Nucleus accumbens (tissue), 56 donors: ENCODE results near the gene RNF40.
A peak's percentile ranks its signal among the peaks of the same experiment; 100 is the strongest.
"Not testable (repeated sequence)": the region's sequence is repeated elsewhere in the genome, so short reads cannot be mapped to it uniquely, and the experiment has no call there.

Experiments
- DNase-seq, 56 donors: peaks; one replicate each; lab custom pipeline; 2025; lab: John Stamatoyannopoulos, UW

Gene RNF40

GRCh38 chr16:30805056-30805369 is 42.9 kb downstream of the RNF40 start:
- DNase-seq = peak in 2 of 56 donors; percentile 15 to 36

- DNase-seq = peak in 54 of 56 donors; percentile 43 to 89 (median 77)
These were observed 43.4 kb downstream of the RNF40 start for GRCh38 chr16:30805370-30806169.

- DNase-seq = no peak
These were observed 46.0 kb downstream of the RNF40 start for GRCh38 chr16:30808146-30808545.

- not testable (repeated sequence) for DNase-seq
These were observed 46.8 kb downstream of the RNF40 start for GRCh38 chr16:30808890-30809426.

- not testable (repeated sequence) for DNase-seq
These were observed 47.6 kb downstream of the RNF40 start for GRCh38 chr16:30809675-30810074.

GRCh38 chr16:30813821-30814189 is 51.7 kb downstream of the RNF40 start:
- DNase-seq = no peak

GRCh38 chr16:30816769-30817168 is 54.6 kb downstream of the RNF40 start:
- no peak for DNase-seq

- no peak for DNase-seq
These were observed 58.9 kb downstream of the RNF40 start for GRCh38 chr16:30820952-30821421.

GRCh38 chr16:30821441-30821840 is 59.3 kb downstream of the RNF40 start:
- not testable (repeated sequence) for DNase-seq

- DNase-seq = no peak
These were observed 59.8 kb downstream of the RNF40 start for GRCh38 chr16:30821891-30822290.
